ENCODE results near the gene TLE3.

Gene TLE3

GRCh38 chr15:70082281-70082900 lies 15.3 kb downstream of the TLE3 start:
- no peak for DNase-seq

GRCh38 chr15:70081612-70082011 lies 16.1 kb downstream of the TLE3 start:
- DNase-seq: no peak

- no peak for DNase-seq
These were observed 17.4 kb downstream of the TLE3 start for GRCh38 chr15:70080347-70080746.

- no peak for DNase-seq
These were observed 17.8 kb downstream of the TLE3 start for GRCh38 chr15:70079888-70080287.

- no peak for DNase-seq
These were observed 18.9 kb downstream of the TLE3 start for GRCh38 chr15:70078578-70079417.

- DNase-seq: no peak
These were observed 20.2 kb downstream of the TLE3 start for GRCh38 chr15:70077188-70078147.

- no peak for DNase-seq
These were observed 23.3 kb downstream of the TLE3 start for GRCh38 chr15:70074380-70074779.

- no peak for DNase-seq
These were observed 25.2 kb downstream of the TLE3 start for GRCh38 chr15:70072479-70072878.

- no peak for DNase-seq
These were observed 25.9 kb downstream of the TLE3 start for GRCh38 chr15:70071799-70072198.

- DNase-seq: no peak
These were observed 28.0 kb downstream of the TLE3 start for GRCh38 chr15:70069716-70070115.

GRCh38 chr15:70068783-70069565 lies 28.7 kb downstream of the TLE3 start:
- DNase-seq: no peak

GRCh38 chr15:70067681-70068080 lies 30.0 kb downstream of the TLE3 start:
- no peak for DNase-seq

- no peak for DNase-seq
These were observed 30.7 kb downstream of the TLE3 start for GRCh38 chr15:70067011-70067410.

- no peak for DNase-seq
These were observed 31.3 kb downstream of the TLE3 start for GRCh38 chr15:70066447-70066846.

- DNase-seq: no peak
These were observed 31.7 kb downstream of the TLE3 start for GRCh38 chr15:70066004-70066403.

GRCh38 chr15:70065006-70065722 lies 32.6 kb downstream of the TLE3 start:
- DNase-seq: no peak

GRCh38 chr15:70064441-70064840 lies 33.3 kb downstream of the TLE3 start:
- DNase-seq: no peak

- DNase-seq: no peak
These were observed 33.7 kb downstream of the TLE3 start for GRCh38 chr15:70063980-70064379.

- DNase-seq: no peak
These were observed 34.3 kb downstream of the TLE3 start for GRCh38 chr15:70063261-70063925.

- no peak for DNase-seq
These were observed 35.3 kb downstream of the TLE3 start for GRCh38 chr15:70062321-70062956.

All from T-helper 1 cell (primary cell).